GM12873 (cell line): ENCODE data around the gene SPTSSB.

Experiments
- TF ChIP-seq, protein P1 (sequence below): IDR thresholded peaks from 2 replicates; pipeline ENCODE4 v1.5.1; 2012; ENCODE audit warnings: low read depth, mild to moderate bottlenecking, moderate library complexity, low read length, control low read depth; ENCODE audit not compliant: insufficient read depth; ENCODE audit errors: missing control alignments

The SPTSSB gene

DNA sequence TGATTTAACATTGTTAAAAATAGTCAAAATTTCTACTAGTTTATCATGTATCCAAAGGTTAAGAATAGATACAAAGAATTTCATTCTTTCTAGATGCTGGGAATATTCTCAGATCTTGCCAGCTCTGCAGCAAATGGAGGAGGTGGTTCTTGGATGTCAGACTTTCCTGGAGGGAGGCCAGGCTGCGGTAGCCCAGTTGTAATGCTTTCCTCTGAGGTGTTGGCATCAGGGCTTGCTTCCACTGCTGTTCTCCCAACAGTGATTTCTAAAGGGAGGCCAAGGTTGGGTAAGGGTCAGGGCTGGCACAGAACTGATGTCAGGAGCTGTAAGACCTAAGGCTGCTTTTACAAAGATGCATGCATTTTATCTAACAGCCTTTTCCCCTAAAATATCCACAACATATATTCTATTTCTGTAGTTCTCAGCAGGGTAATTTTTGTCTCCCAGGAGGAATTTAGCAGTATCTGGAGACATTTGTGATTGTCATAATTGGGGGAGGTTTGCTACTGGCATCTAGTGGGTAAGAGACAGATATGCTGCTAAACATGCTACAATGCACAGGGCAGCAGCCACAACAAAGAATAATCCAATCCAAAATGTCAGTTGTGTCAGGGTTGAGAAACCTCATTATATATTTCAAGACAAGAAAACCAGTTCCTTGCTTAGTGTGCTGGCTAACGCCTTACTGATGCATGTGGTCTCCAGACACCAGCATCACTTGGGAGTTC is 42.0 kb upstream of the SPTSSB start:
- TF ChIP-seq, protein P1, sequence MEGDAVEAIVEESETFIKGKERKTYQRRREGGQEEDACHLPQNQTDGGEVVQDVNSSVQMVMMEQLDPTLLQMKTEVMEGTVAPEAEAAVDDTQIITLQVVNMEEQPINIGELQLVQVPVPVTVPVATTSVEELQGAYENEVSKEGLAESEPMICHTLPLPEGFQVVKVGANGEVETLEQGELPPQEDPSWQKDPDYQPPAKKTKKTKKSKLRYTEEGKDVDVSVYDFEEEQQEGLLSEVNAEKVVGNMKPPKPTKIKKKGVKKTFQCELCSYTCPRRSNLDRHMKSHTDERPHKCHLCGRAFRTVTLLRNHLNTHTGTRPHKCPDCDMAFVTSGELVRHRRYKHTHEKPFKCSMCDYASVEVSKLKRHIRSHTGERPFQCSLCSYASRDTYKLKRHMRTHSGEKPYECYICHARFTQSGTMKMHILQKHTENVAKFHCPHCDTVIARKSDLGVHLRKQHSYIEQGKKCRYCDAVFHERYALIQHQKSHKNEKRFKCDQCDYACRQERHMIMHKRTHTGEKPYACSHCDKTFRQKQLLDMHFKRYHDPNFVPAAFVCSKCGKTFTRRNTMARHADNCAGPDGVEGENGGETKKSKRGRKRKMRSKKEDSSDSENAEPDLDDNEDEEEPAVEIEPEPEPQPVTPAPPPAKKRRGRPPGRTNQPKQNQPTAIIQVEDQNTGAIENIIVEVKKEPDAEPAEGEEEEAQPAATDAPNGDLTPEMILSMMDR, result no peak

DNA sequence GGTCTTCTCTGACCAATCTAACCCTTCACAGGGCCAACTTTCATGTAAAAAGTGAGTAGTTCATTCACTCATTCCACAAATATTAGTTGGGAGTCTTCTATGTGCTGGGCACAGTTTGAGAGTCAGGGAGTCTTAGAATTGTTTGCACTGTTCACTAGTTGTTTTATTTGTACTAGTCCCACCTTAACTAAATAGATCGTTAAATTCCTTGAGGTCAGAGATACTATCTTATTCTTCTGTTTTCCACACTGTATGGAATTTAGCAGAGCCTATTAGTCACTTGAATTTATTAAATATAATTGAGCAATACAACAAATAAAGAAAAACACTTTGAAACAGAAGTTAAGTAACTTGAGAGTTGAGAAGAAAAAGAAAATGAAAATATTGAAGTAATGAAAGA is 40.8 kb upstream of the SPTSSB start:
- TF ChIP-seq, protein P1, result no peak

DNA sequence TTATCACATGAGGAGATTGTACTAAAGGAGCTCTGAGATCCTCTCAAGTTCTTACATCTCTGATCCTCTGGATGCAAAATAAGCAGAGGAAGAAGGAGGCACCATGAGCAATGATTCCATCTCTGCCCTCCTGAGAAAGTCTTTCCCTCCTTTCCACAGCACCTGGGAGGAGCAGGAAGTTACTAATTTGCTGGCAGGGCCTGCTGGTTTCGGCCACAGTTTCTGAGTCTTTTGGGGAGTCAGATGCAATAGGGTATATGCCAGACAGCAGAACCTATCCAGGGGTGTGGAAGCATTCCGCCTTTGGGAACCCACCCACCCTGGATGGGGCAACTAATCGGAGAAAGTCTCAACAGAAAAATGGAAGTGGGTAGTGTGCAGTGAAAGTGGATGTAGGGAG is 38.5 kb upstream of the SPTSSB start:
- TF ChIP-seq, protein P1, result no peak

DNA sequence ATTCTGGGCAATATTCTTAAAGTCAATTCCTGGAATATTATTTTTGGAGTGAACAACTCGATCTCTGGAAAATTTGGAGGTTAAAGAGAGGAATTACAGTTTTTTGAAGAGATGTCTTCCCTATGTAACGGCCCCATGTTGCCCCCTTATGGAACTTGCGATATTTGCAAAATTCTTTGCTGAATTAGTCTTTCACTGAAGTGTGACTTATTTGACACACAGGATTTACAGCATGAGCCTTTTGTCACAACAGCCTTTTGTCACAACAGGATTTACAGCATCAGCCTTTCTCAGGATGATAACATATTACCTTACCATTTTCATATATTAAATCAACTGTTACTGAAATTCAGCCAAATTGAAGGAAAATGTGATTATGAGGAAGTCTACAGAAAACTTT is 37.8 kb upstream of the SPTSSB start:
- TF ChIP-seq, protein P1, result peak; percentile 54

DNA sequence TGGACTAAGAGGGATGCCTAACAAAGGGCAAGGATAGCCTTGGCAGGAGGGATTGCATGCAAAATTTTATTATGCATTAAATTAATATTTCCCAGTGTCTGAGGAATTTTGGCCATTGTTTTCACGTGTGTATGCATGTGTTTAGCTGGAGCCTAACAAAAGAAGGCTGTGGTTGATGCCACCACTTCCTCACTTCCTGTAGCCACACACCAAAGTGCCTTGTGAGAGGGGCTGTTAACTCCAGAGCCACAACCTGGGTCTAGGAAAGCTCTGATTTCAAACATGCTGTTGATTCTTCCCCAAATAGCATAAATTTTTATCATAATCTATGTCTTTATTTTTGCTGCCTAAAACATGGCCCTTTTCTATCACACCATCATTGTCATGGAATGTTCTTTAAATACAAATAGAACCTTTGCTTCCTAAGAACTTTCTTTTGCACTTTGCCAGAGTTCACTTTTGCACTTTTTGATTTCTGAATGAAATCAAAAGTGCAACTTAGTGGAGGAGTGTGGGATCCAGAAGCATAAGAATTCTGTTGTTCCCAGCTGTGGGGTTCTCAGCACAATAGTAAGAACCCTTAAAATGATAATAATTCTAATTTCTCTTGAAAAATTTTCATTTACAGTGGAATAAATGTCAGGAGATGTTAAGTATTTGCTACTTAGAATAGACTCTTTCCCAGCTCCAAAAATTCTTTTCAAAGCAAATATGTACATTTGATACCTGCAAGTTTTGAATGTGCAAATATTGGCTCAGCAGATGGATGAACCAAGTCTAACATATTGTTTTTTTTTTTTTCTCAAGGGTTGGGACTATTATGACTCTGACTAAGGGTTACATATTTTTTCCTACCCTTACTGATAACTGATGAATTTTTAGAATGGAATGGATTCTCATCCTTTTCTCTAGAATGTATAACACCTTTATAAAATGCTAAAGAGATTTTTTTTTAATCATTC is 35.6 kb upstream of the SPTSSB start:
- TF ChIP-seq, protein P1, result no peak

DNA sequence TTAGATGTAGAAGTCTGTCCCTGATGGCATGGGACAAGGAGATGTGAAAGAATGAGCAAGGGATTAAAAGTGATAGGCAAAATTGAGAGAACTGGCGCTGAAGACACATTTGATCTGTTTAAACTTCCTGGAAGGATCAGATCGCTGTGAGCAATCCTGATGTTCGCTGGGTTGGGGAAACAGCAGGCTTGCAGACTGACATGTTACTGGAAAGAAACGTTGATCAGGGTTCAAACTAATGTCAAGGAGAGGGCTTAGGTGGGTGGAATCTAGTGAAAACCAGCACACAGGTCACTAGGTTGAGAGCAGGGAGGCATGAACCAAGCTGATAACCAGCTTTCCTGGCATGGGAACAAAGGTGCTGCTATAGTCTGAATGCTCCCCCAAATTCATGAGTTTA is 34.5 kb upstream of the SPTSSB start:
- TF ChIP-seq, protein P1, result no peak

DNA sequence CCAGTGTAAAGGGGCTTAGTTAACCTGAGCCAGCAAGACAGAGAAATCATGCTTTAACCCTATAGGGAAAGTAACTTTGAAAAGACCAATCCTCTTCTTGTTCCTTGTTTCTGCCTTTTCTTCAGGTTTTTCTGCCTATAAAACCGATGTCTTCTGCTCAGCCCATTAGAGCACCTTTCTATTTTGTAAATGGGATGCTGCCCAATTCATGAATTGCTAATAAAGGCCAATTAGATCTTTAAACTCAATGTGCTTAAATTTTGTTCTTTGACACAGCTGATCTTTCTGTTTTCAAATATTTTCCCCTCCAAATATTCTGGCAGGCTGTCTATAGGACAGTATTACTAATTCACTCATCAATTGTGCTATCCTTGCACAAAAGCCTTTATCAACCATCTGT is 33.8 kb upstream of the SPTSSB start:
- TF ChIP-seq, protein P1, result no peak
